H9 (cell line): ENCODE data around the gene CCNF. TPM values are rescaled to one million over a fixed set of nuclear protein-coding genes. Genes with fewer than 3 reads are reported as not detected.

Experiments
- DNase-seq: peaks from one replicate; pipeline ENCODE4 v3.0.0-alpha.2; 2017
- H2AFZ ChIP-seq: one replicate; pipeline ENCODE4 v1.6.1; 2013; ENCODE audit warnings: mild to moderate bottlenecking, low read length, control low read depth, moderate library complexity
- H2AK5ac ChIP-seq: 2 replicates; pipeline ENCODE4 v1.6.1; 2013; ENCODE audit warnings: low read length, control low read depth, mixed read lengths; ENCODE audit not compliant: insufficient read length
- H2BK120ac ChIP-seq: one replicate; pipeline ENCODE4 v1.6.1; 2013; ENCODE audit warnings: low read depth, mild to moderate bottlenecking, low read length, control low read depth, inconsistent platforms; ENCODE audit not compliant: poor library complexity, severe bottlenecking
- H2BK12ac ChIP-seq: 2 replicates; pipeline ENCODE4 v1.6.1; 2013; ENCODE audit warnings: low read length, control low read depth, mixed read lengths, low read depth; ENCODE audit not compliant: insufficient read length
- H2BK15ac ChIP-seq: 2 replicates; pipeline ENCODE4 v1.6.1; 2013; ENCODE audit warnings: low read depth, low read length, control low read depth
- H2BK20ac ChIP-seq: one replicate; pipeline ENCODE4 v1.6.1; 2013; ENCODE audit warnings: low read depth, mild to moderate bottlenecking, low read length, control low read depth, inconsistent platforms; ENCODE audit not compliant: poor library complexity, severe bottlenecking
- H2BK5ac ChIP-seq: 2 replicates; pipeline ENCODE4 v1.6.1; 2013; ENCODE audit warnings: low read length, control low read depth, mixed read lengths; ENCODE audit not compliant: insufficient read length
- H3K14ac ChIP-seq: 2 replicates; pipeline ENCODE4 v1.6.1; 2013; ENCODE audit warnings: low read length, control low read depth; ENCODE audit not compliant: insufficient read depth
- H3K18ac ChIP-seq: 2 replicates; pipeline ENCODE4 v1.6.1; 2013; ENCODE audit warnings: low read depth, mild to moderate bottlenecking, mixed read lengths, low read length, control low read depth; ENCODE audit not compliant: insufficient read length
- H3K23ac ChIP-seq: 2 replicates; pipeline ENCODE4 v1.6.1; 2013; ENCODE audit warnings: low read length, control low read depth, mixed read lengths, low read depth; ENCODE audit not compliant: insufficient read length
- H3K23me2 ChIP-seq: 2 replicates; pipeline ENCODE4 v1.6.1; 2013; ENCODE audit warnings: low read depth, mild to moderate bottlenecking, mixed read lengths, low read length, control low read depth; ENCODE audit not compliant: insufficient read length, poor library complexity, severe bottlenecking
- H3K27ac ChIP-seq: 2 replicates; pipeline ENCODE4 v1.5.1; 2013; ENCODE audit warnings: low read length, control low read depth, mixed read lengths, low read depth; ENCODE audit not compliant: insufficient read length
- H3K27me3 ChIP-seq: 2 replicates; pipeline ENCODE4 v1.6.1; 2013; ENCODE audit warnings: low read length, control low read depth, inconsistent platforms; ENCODE audit not compliant: insufficient read depth
- H3K4ac ChIP-seq: 2 replicates; pipeline ENCODE4 v1.6.1; 2013; ENCODE audit warnings: low read depth, mild to moderate bottlenecking, control low read depth, inconsistent platforms, low read length, moderate library complexity
- H3K4me1 ChIP-seq: 2 replicates; pipeline ENCODE4 v1.6.1; 2013; ENCODE audit warnings: low read length, control low read depth, inconsistent platforms; ENCODE audit not compliant: insufficient read depth
- H3K4me2 ChIP-seq: 2 replicates; pipeline ENCODE4 v1.6.1; 2013; ENCODE audit warnings: low read length, control low read depth, mixed read lengths; ENCODE audit not compliant: insufficient read length, insufficient read depth
- H3K56ac ChIP-seq: 2 replicates; pipeline ENCODE4 v1.6.1; 2013; ENCODE audit warnings: low read depth, mild to moderate bottlenecking, mixed read lengths, low read length, control low read depth; ENCODE audit not compliant: insufficient read length
- H3K79me1 ChIP-seq: 2 replicates; pipeline ENCODE4 v1.6.1; 2013; ENCODE audit warnings: low read depth, mild to moderate bottlenecking, moderate library complexity, low read length, control low read depth, inconsistent platforms; ENCODE audit not compliant: insufficient read depth, poor library complexity, severe bottlenecking
- H3K79me2 ChIP-seq: 2 replicates; pipeline ENCODE4 v1.6.1; 2013; ENCODE audit warnings: low read length, control low read depth, inconsistent platforms; ENCODE audit not compliant: insufficient read depth
- H3K9ac ChIP-seq: 2 replicates; pipeline ENCODE4 v1.6.1; 2013; ENCODE audit warnings: low read length, control low read depth, mixed read lengths; ENCODE audit not compliant: insufficient read length; ENCODE audit errors: extremely low read depth
- H3K9me3 ChIP-seq: one replicate; pipeline ENCODE4 v1.6.1; 2013; ENCODE audit warnings: low read depth, low read length, inconsistent platforms; ENCODE audit not compliant: control insufficient read depth
- H3T11ph ChIP-seq: one replicate; pipeline ENCODE4 v1.6.1; 2013; ENCODE audit warnings: mild to moderate bottlenecking, low read length, control low read depth, inconsistent platforms
- H4K20me1 ChIP-seq: one replicate; pipeline ENCODE4 v1.6.1; 2013; ENCODE audit not compliant: control insufficient read depth, insufficient read length, insufficient read depth
- H4K5ac ChIP-seq: 2 replicates; pipeline ENCODE4 v1.6.1; 2013; ENCODE audit warnings: low read depth, mild to moderate bottlenecking, mixed read lengths, low read length, control low read depth; ENCODE audit not compliant: insufficient read length
- H4K8ac ChIP-seq: replicated peaks from 2 replicates; pipeline ENCODE4 v1.6.1; 2013; ENCODE audit warnings: low read length, control low read depth, mixed read lengths, low read depth; ENCODE audit not compliant: insufficient read length
- H4K91ac ChIP-seq: 2 replicates; pipeline ENCODE4 v1.6.1; 2013; ENCODE audit warnings: low read depth, mild to moderate bottlenecking, moderate library complexity, mixed read lengths, low read length, control low read depth; ENCODE audit not compliant: insufficient read length
- H3K27ac Mint-ChIP-seq, 3 experiments: 2 replicates in 2 of 3; 3 replicates in 1 of 3; pipeline ENCODE4 v1.8.0; 2020 to 2021; ENCODE audit warnings: mixed read lengths in 3 of 3, mild to moderate bottlenecking in 1 of 3, moderate library complexity in 1 of 3
- H3K27me3 Mint-ChIP-seq: 2 replicates; pipeline ENCODE4 v1.8.0; 2021; ENCODE audit warnings: low read depth, mild to moderate bottlenecking, moderate library complexity, mixed read lengths
- H3K36me3 Mint-ChIP-seq, 3 experiments: 2 replicates in 2 of 3; 3 replicates in 1 of 3; pipeline ENCODE4 v1.8.0; 2020 to 2021; ENCODE audit warnings: low read depth in 3 of 3, mixed read lengths in 3 of 3; ENCODE audit not compliant: insufficient read depth in 1 of 3
- H3K4me1 Mint-ChIP-seq, 2 experiments: 2 replicates each; pipeline ENCODE4 v1.8.0; 2020; ENCODE audit warnings: mixed read lengths in 2 of 2
- H3K4me3 Mint-ChIP-seq, 2 experiments: 2 replicates in 1 of 2; 3 replicates in 1 of 2; pipeline ENCODE4 v1.8.0; 2020 to 2021; ENCODE audit warnings: mild to moderate bottlenecking in 2 of 2, mixed read lengths in 2 of 2, moderate library complexity in 1 of 2
- H3K9me3 Mint-ChIP-seq, 2 experiments: 2 replicates in 1 of 2; 3 replicates in 1 of 2; pipeline ENCODE4 v1.8.0; 2020; ENCODE audit warnings: mild to moderate bottlenecking in 2 of 2, mixed read lengths in 2 of 2, moderate library complexity in 1 of 2
- WGBS: extraction: QIAGEN DNeasy Blood & Tissue Kit; methylation state at CpG from one replicate; pipeline ENCODE4 v1.1.7; 2013; ENCODE audit warnings: missing lambda C conversion rate, low lambda C conversion rate, mixed read lengths; ENCODE audit not compliant: insufficient read length; ENCODE audit errors: extremely low coverage; 5-methylcytosine and 5-hydroxymethylcytosine counted together
- total RNA-seq: library from RNA; stranded (reverse); gene quantifications from 2 replicates; pipeline ENCODE4 v1.2.1, GENCODE V29; 2021
- TF ChIP-seq, protein P1 (sequence below): fragments of 200-600 bp; sonication (generic); conservative IDR thresholded peaks from 3 replicates; pipeline ENCODE4 v1.8.0; 2021; ENCODE audit warnings: antibody characterized with exemption, mild to moderate bottlenecking

CCNF gene
- total RNA-seq, 1 experiment from 2014 or later, result 61.6 TPM

- no CpG with 5 or more reads among the region's 16 CpGs for WGBS
- peak overlapping the region; percentile 28 to 34; a peak in 2 of 5 replicates for H3K4me3 Mint-ChIP-seq
Measured at GRCh38 chr16:2469399-2470233, 40.4 kb downstream of the CCNF start.

More at GRCh38 chr16:2469399-2470233, 40.4 kb downstream of the CCNF start:
- Histone ChIP-seq H3K27me3 (peaks cover 18% of the 10 kb centered on the region; the same call in 1 of the 2 replicates), H4K91ac (no peak overlapping the region), H2AK5ac (no peak overlapping the region), H3K56ac (no peak overlapping the region), H2BK15ac (no peak overlapping the region), H3T11ph (no peak overlapping the region), H3K4ac (no peak overlapping the region), H3K79me1 (no peaks in the 10 kb centered on the region), H3K9me3 (no peaks in the 10 kb centered on the region), H3K4me2 (no peak overlapping the region), H3K18ac (no peak overlapping the region), H2BK120ac (no peak overlapping the region), H2AFZ (no peak overlapping the region), H4K8ac (no peak overlapping the region), H2BK12ac (no peak overlapping the region), H4K5ac (no peak overlapping the region), H2BK20ac (no peak overlapping the region), H3K79me2 (no peaks in the 10 kb centered on the region), H3K23ac (no peak overlapping the region), H4K20me1 (no peaks in the 10 kb centered on the region), H2BK5ac (no peak overlapping the region), H3K23me2 (peaks cover 15% of the 10 kb centered on the region), H3K4me1 (no peaks in the 10 kb centered on the region), H3K9ac (no peak overlapping the region), H3K14ac (no peak overlapping the region), H3K27ac (no peak overlapping the region)
- Mint-ChIP-seq H3K9me3 (no peaks in the 10 kb centered on the region), H3K36me3 (no peaks in the 10 kb centered on the region), H3K27ac (no peak overlapping the region; a peak in 1 of 7 replicates), H3K27me3 (peaks cover 35% of the 10 kb centered on the region), H3K4me1 (peaks cover 21 to 25% of the 10 kb centered on the region in 2 experiments)
- no peak for DNase-seq
- TF ChIP-seq, protein P1, sequence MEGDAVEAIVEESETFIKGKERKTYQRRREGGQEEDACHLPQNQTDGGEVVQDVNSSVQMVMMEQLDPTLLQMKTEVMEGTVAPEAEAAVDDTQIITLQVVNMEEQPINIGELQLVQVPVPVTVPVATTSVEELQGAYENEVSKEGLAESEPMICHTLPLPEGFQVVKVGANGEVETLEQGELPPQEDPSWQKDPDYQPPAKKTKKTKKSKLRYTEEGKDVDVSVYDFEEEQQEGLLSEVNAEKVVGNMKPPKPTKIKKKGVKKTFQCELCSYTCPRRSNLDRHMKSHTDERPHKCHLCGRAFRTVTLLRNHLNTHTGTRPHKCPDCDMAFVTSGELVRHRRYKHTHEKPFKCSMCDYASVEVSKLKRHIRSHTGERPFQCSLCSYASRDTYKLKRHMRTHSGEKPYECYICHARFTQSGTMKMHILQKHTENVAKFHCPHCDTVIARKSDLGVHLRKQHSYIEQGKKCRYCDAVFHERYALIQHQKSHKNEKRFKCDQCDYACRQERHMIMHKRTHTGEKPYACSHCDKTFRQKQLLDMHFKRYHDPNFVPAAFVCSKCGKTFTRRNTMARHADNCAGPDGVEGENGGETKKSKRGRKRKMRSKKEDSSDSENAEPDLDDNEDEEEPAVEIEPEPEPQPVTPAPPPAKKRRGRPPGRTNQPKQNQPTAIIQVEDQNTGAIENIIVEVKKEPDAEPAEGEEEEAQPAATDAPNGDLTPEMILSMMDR, result no peak
